ENCODE data around the gene ANO6. TPM values are rescaled to one million over a fixed set of nuclear protein-coding genes. Genes with fewer than 3 reads are reported as not detected.

The ANO6 gene
- total RNA-seq, 1 donor from 2014 or later, result 49.0 TPM

DNA sequence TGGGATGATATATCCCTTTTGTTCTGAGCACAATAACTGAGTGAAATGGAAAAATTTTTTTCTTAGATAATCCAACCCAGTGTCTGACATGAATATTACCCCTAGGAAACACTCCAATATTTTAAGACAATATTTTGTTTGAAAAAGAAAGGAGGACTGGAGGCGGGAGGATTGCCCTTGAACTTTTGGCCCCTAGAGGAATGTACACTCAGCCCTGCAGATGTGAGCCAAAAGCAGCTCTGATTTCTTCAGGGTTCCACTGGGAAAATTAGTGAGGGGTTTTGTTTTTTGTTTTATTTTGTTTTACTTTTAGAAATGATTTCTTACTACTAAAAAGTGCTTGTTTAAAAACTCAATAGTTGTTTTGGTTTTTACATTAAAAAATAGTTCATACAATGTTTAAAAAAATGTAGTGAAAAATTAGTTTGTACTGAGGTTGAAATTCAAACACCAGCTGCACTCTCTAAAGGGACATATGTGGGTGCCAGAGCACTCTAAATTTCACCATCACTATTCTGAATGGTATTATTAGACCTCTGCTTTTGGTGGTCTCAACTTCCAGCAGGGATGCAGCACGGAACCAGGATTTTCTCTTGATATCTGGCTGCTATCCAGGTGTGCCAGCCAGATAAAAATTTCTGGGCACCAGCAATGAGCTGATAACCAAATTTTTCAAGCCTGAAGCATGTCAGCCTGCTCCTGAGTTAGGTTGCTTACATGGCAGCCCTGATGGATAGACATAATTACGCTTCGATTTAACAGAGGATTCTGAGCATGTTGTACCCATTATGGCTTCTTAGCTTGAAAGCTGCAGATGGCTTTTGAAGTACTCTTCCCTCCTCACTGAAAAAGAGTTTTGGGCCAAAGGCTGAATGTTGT is 141.9 kb downstream of the ANO6 start:
- Histone ChIP-seq H3K79me2 (ENCODE audit: low read depth) (no peaks in the 10 kb centered on the region), H3K9ac (no peak overlapping the region), H3K27ac (no peak overlapping the region), H3K9me3 (ENCODE audit: low read depth) (peaks cover 6% of the 10 kb centered on the region), H3K36me3 (peaks cover 11% of the 10 kb centered on the region), H4K20me1 (ENCODE audit: low read depth) (no peaks in the 10 kb centered on the region), H3K4me1 (no peaks in the 10 kb centered on the region), H3K4me2 (no peak overlapping the region), H3F3A (ENCODE audit: low read depth) (no peaks in the 10 kb centered on the region), H3K27me3 (no peaks in the 10 kb centered on the region), H2AFZ (replicated peaks) (no peak overlapping the region), H3K4me3 (no peak overlapping the region)
- no peak for DNase-seq (ENCODE audit: low spot score)
- TF ChIP-seq, protein P1, sequence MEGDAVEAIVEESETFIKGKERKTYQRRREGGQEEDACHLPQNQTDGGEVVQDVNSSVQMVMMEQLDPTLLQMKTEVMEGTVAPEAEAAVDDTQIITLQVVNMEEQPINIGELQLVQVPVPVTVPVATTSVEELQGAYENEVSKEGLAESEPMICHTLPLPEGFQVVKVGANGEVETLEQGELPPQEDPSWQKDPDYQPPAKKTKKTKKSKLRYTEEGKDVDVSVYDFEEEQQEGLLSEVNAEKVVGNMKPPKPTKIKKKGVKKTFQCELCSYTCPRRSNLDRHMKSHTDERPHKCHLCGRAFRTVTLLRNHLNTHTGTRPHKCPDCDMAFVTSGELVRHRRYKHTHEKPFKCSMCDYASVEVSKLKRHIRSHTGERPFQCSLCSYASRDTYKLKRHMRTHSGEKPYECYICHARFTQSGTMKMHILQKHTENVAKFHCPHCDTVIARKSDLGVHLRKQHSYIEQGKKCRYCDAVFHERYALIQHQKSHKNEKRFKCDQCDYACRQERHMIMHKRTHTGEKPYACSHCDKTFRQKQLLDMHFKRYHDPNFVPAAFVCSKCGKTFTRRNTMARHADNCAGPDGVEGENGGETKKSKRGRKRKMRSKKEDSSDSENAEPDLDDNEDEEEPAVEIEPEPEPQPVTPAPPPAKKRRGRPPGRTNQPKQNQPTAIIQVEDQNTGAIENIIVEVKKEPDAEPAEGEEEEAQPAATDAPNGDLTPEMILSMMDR (IDR thresholded peaks at IDR 0.05), result no peak
- TF ChIP-seq EZH2 (IDR thresholded peaks at IDR 0.05) (no peak), EZH2phosphoT487 (IDR thresholded peaks at IDR 0.05) (no peak)
- H3K4me1 Mint-ChIP-seq, result no peaks in the 10 kb centered on the region
- H3K4me3 Mint-ChIP-seq, result no peak overlapping the region
- H3K27me3 Mint-ChIP-seq (ENCODE audit: insufficient read depth, low read depth), result peaks cover 5% of the 10 kb centered on the region
- H3K27ac Mint-ChIP-seq, result no peak overlapping the region
- H3K36me3 Mint-ChIP-seq, result peaks cover 34% of the 10 kb centered on the region
- peaks cover 11% of the 10 kb centered on the region for H3K9me3 Mint-ChIP-seq

- H3K27ac Mint-ChIP-seq, result no peak overlapping the region
- Histone ChIP-seq H3K27ac (no peak overlapping the region), H3F3A (ENCODE audit: low read depth) (no peaks in the 10 kb centered on the region), H3K4me1 (no peaks in the 10 kb centered on the region), H3K79me2 (ENCODE audit: low read depth) (no peaks in the 10 kb centered on the region), H3K9ac (no peak overlapping the region), H3K4me3 (no peak overlapping the region), H3K27me3 (no peaks in the 10 kb centered on the region), H2AFZ (replicated peaks) (no peak overlapping the region), H3K4me2 (no peak overlapping the region), H4K20me1 (ENCODE audit: low read depth) (no peaks in the 10 kb centered on the region), H3K9me3 (ENCODE audit: low read depth) (peaks cover 23% of the 10 kb centered on the region), H3K36me3 (peaks cover 6% of the 10 kb centered on the region)
- no peak overlapping the region for H3K4me3 Mint-ChIP-seq
- DNase-seq (ENCODE audit: low spot score), result no peak
- no peaks in the 10 kb centered on the region for H3K4me1 Mint-ChIP-seq
- peaks cover 29% of the 10 kb centered on the region for H3K9me3 Mint-ChIP-seq
- H3K36me3 Mint-ChIP-seq, result peaks cover 49% of the 10 kb centered on the region
- peaks cover 5% of the 10 kb centered on the region for H3K27me3 Mint-ChIP-seq (ENCODE audit: insufficient read depth, low read depth)
- TF ChIP-seq, protein P1 (IDR thresholded peaks at IDR 0.05), result no peak
- no peak for TF ChIP-seq EZH2phosphoT487 (IDR thresholded peaks at IDR 0.05)
- no peak for TF ChIP-seq EZH2 (IDR thresholded peaks at IDR 0.05)
Measured at GRCh38 chr12:45362291-45362690, 146.4 kb downstream of the ANO6 start.

GRCh38 chr12:45363903-45364302 is 148.0 kb downstream of the ANO6 start:
- no peaks in the 10 kb centered on the region for H3K4me1 Mint-ChIP-seq
- no peak for DNase-seq (ENCODE audit: low spot score)
- H3K9me3 Mint-ChIP-seq, result peaks cover 29% of the 10 kb centered on the region
- H3K36me3 Mint-ChIP-seq, result peaks cover 50% of the 10 kb centered on the region
- H3K27me3 Mint-ChIP-seq (ENCODE audit: insufficient read depth, low read depth), result peaks cover 5% of the 10 kb centered on the region
- H3K27ac Mint-ChIP-seq, result no peak overlapping the region
- no peak overlapping the region for H3K4me2 ChIP-seq
- no peaks in the 10 kb centered on the region for H4K20me1 ChIP-seq (ENCODE audit: low read depth)
- H3K4me3 Mint-ChIP-seq, result no peak overlapping the region
- TF ChIP-seq EZH2phosphoT487 (IDR thresholded peaks at IDR 0.05) (no peak), EZH2 (IDR thresholded peaks at IDR 0.05) (no peak)
- TF ChIP-seq, protein P1 (IDR thresholded peaks at IDR 0.05), result no peak
- H3K36me3 ChIP-seq, result peaks cover 4% of the 10 kb centered on the region
- no peak overlapping the region for H3K27ac ChIP-seq
- no peak overlapping the region for H3K9ac ChIP-seq
- peaks cover 23% of the 10 kb centered on the region for H3K9me3 ChIP-seq (ENCODE audit: low read depth)
- no peak overlapping the region for H2AFZ ChIP-seq (replicated peaks)
- no peaks in the 10 kb centered on the region for H3F3A ChIP-seq (ENCODE audit: low read depth)
- no peak overlapping the region for H3K4me3 ChIP-seq
- no peaks in the 10 kb centered on the region for H3K79me2 ChIP-seq (ENCODE audit: low read depth)
- H3K27me3 ChIP-seq, result no peaks in the 10 kb centered on the region
- H3K4me1 ChIP-seq, result no peaks in the 10 kb centered on the region

Measured in neural progenitor cell (in vitro differentiated cells).